Neural cell (in vitro differentiated cells): ENCODE results near the gene RGS10. TPM values are rescaled to one million over a fixed set of nuclear protein-coding genes. Genes with fewer than 3 reads are reported as not detected.

ENCODE experiments used
- H2AFZ ChIP-seq: fragments of 200-600, 300-800 bp; sonication (generic), shearing (Covaris generic); 2 replicates; pipeline ENCODE4 v1.6.0; 2014; ENCODE audit warnings: low read depth, mild to moderate bottlenecking, antibody characterized with exemption, low read length, moderate library complexity
- H3F3A ChIP-seq: fragments of 200-600 bp; shearing (Covaris generic); 2 replicates; pipeline ENCODE4 v1.6.1; 2016; ENCODE audit warnings: mild to moderate bottlenecking, moderate library complexity, mixed read lengths, antibody characterized with exemption, low read length; ENCODE audit not compliant: insufficient read depth, poor library complexity, severe bottlenecking
- H3K27ac ChIP-seq: fragments of 200-600, 300-800 bp; sonication (generic), shearing (Covaris generic); 2 replicates; pipeline ENCODE4 v1.5.1; 2014; ENCODE audit warnings: mild to moderate bottlenecking, low read length, moderate library complexity
- H3K27me3 ChIP-seq: fragments of 300-800, 200-600 bp; sonication (generic), shearing (Covaris generic); 2 replicates; pipeline ENCODE4 v1.6.0; 2014; ENCODE audit warnings: mild to moderate bottlenecking, low read depth, low read length, moderate library complexity; ENCODE audit not compliant: insufficient read depth
- H3K36me3 ChIP-seq: fragments of 300-800, 200-600 bp; sonication (generic), shearing (Covaris generic); 2 replicates; pipeline ENCODE4 v1.5.1; 2014; ENCODE audit warnings: mild to moderate bottlenecking, antibody characterized with exemption, low read length, moderate library complexity; ENCODE audit not compliant: insufficient read depth
- H3K4me2 ChIP-seq: fragments of 300-800, 200-600 bp; sonication (generic), shearing (Covaris generic); 2 replicates; pipeline ENCODE4 v1.6.0; 2014; ENCODE audit warnings: mild to moderate bottlenecking, low read length
- H3K4me3 ChIP-seq: fragments of 300-800, 200-600 bp; sonication (generic), shearing (Covaris generic); 2 replicates; pipeline ENCODE4 v1.5.1; 2014; ENCODE audit warnings: mild to moderate bottlenecking, low read length, moderate library complexity
- H3K79me2 ChIP-seq: fragments of 200-600 bp; shearing (Covaris generic); replicated peaks from 2 replicates; pipeline ENCODE4 v1.6.0; 2014; ENCODE audit warnings: mild to moderate bottlenecking, low read length, moderate library complexity; ENCODE audit not compliant: insufficient read depth
- H3K9ac ChIP-seq: fragments of 300-800, 200-600 bp; sonication (generic), shearing (Covaris generic); 2 replicates; pipeline ENCODE4 v1.6.1; 2016; ENCODE audit warnings: mild to moderate bottlenecking, low read length, mixed read lengths
- H3K9me2 ChIP-seq: fragments of 200-600 bp; shearing (Covaris generic); 2 replicates; pipeline ENCODE4 v1.6.1; 2016; ENCODE audit warnings: mild to moderate bottlenecking, low read length, mixed read lengths; ENCODE audit not compliant: insufficient read depth
- H3K9me3 ChIP-seq: fragments of 200-600, 300-800 bp; sonication (generic), shearing (Covaris generic); 2 replicates; pipeline ENCODE4 v1.6.1; 2016; ENCODE audit warnings: mild to moderate bottlenecking, mixed run types, low read length, moderate library complexity, mixed read lengths
- H4K20me1 ChIP-seq: fragments of 200-600 bp; shearing (Covaris generic); 2 replicates; pipeline ENCODE4 v1.6.1; 2016; ENCODE audit warnings: mild to moderate bottlenecking, mixed run types; ENCODE audit not compliant: insufficient read depth
- CTCF ChIP-seq: fragments of 450-650 bp; IDR thresholded peaks from 2 replicates; pipeline ENCODE4 v1.5.1; 2014; ENCODE audit warnings: antibody characterized with exemption, mild to moderate bottlenecking, moderate library complexity; ENCODE audit not compliant: poor library complexity, severe bottlenecking
- EP300 ChIP-seq: fragments of 450-650 bp; conservative IDR thresholded peaks from 2 replicates; pipeline ENCODE4 v1.6.1; 2014; ENCODE audit warnings: antibody characterized with exemption, mild to moderate bottlenecking, moderate library complexity; ENCODE audit not compliant: poor library complexity, severe bottlenecking
- EZH2 ChIP-seq: fragments of 200-600, 300-800 bp; shearing (Covaris generic), sonication (generic); IDR thresholded peaks from 2 replicates; pipeline ENCODE4 v1.6.1; 2014; ENCODE audit warnings: antibody characterized with exemption, low read length, borderline replicate concordance, mild to moderate bottlenecking; ENCODE audit not compliant: insufficient read depth, poor library complexity, severe bottlenecking
- MXI1 ChIP-seq: fragments of 450-650 bp; conservative IDR thresholded peaks from 2 replicates; pipeline ENCODE4 v1.6.1; 2014; ENCODE audit warnings: antibody characterized with exemption, mild to moderate bottlenecking; ENCODE audit not compliant: poor library complexity, severe bottlenecking
- POLR2AphosphoS5 ChIP-seq: IDR thresholded peaks from 2 replicates; pipeline ENCODE4 v1.6.1; 2012
- RAD21 ChIP-seq: fragments of 450-650 bp; conservative IDR thresholded peaks from 2 replicates; pipeline ENCODE4 v1.6.1; 2014; ENCODE audit warnings: antibody characterized with exemption, mild to moderate bottlenecking, moderate library complexity
- SMC3 ChIP-seq: fragments of 450-650 bp; conservative IDR thresholded peaks from 2 replicates; pipeline ENCODE4 v1.6.1; 2014; ENCODE audit warnings: antibody characterized with exemption, mild to moderate bottlenecking, moderate library complexity; ENCODE audit not compliant: poor library complexity
- TAF1 ChIP-seq: IDR thresholded peaks from 2 replicates; pipeline ENCODE4 v1.6.1; 2012; ENCODE audit warnings: low read depth
- polyA plus RNA-seq: library from polyadenylated mRNA; depleted of rRNA; stranded (reverse); fragments of >200 nt; gene quantifications from 2 replicates; pipeline ENCODE4 v1.2.3, GENCODE V29; 2014
- TF ChIP-seq, protein P1 (sequence below): IDR thresholded peaks from 2 replicates; pipeline ENCODE4 v1.6.1; 2012; ENCODE audit warnings: borderline replicate concordance

Gene RGS10
- polyA plus RNA-seq, 1 donor from 2014 or later, result 2.6 TPM

DNA sequence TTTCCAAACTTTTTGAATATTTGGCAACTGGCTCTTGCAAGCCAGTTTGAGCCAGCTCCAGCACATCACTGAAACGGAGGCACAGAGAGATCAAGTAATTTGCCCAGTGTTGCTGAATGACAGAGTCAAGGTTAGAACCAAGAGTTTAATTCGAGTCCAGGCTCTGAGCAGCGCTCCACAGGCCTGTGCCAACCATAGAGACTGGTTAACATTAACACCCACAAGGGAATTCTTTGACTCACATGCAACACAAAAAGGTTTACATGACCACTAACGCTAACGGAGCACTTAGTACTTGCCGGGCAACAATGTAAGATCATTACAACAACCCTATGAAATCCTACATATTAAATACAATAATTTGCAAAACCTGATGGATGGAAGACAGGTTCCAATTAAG is 1.5 kb downstream of the RGS10 start:
- Histone ChIP-seq H3K4me3 (no peak overlapping the region), H2AFZ (no peak overlapping the region), H3K36me3 (no peaks in the 10 kb centered on the region), H3F3A (no peaks in the 10 kb centered on the region), H3K27me3 (peaks cover 54% of the 10 kb centered on the region), H3K9ac (no peak overlapping the region), H3K9me3 (no peaks in the 10 kb centered on the region), H4K20me1 (no peaks in the 10 kb centered on the region), H3K9me2 (no peaks in the 10 kb centered on the region), H3K27ac (no peak overlapping the region), H3K4me2 (no peak overlapping the region), H3K79me2 (no peaks in the 10 kb centered on the region)
- TF ChIP-seq CTCF (no peak), TAF1 (no peak), EP300 (no peak), MXI1 (no peak), EZH2 (no peak), POLR2AphosphoS5 (no peak), SMC3 (no peak), RAD21 (no peak)
- TF ChIP-seq, protein P1, sequence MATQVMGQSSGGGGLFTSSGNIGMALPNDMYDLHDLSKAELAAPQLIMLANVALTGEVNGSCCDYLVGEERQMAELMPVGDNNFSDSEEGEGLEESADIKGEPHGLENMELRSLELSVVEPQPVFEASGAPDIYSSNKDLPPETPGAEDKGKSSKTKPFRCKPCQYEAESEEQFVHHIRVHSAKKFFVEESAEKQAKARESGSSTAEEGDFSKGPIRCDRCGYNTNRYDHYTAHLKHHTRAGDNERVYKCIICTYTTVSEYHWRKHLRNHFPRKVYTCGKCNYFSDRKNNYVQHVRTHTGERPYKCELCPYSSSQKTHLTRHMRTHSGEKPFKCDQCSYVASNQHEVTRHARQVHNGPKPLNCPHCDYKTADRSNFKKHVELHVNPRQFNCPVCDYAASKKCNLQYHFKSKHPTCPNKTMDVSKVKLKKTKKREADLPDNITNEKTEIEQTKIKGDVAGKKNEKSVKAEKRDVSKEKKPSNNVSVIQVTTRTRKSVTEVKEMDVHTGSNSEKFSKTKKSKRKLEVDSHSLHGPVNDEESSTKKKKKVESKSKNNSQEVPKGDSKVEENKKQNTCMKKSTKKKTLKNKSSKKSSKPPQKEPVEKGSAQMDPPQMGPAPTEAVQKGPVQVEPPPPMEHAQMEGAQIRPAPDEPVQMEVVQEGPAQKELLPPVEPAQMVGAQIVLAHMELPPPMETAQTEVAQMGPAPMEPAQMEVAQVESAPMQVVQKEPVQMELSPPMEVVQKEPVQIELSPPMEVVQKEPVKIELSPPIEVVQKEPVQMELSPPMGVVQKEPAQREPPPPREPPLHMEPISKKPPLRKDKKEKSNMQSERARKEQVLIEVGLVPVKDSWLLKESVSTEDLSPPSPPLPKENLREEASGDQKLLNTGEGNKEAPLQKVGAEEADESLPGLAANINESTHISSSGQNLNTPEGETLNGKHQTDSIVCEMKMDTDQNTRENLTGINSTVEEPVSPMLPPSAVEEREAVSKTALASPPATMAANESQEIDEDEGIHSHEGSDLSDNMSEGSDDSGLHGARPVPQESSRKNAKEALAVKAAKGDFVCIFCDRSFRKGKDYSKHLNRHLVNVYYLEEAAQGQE, result no peak

GRCh38 chr10:119540038-119540437 is 2.5 kb downstream of the RGS10 start:
- Histone ChIP-seq H3K9me2 (no peaks in the 10 kb centered on the region), H3F3A (no peaks in the 10 kb centered on the region), H3K79me2 (no peaks in the 10 kb centered on the region), H2AFZ (no peak overlapping the region), H3K9ac (no peak overlapping the region), H4K20me1 (no peaks in the 10 kb centered on the region), H3K27ac (no peak overlapping the region), H3K4me3 (no peak overlapping the region), H3K36me3 (no peaks in the 10 kb centered on the region), H3K4me2 (no peak overlapping the region), H3K9me3 (no peaks in the 10 kb centered on the region), H3K27me3 (peaks cover 52% of the 10 kb centered on the region)
- no peak for TF ChIP-seq EP300
- TF ChIP-seq CTCF, result no peak
- no peak for TF ChIP-seq POLR2AphosphoS5
- no peak for TF ChIP-seq EZH2
- TF ChIP-seq TAF1, result no peak
- no peak for TF ChIP-seq RAD21
- TF ChIP-seq, protein P1, result no peak
